Measurements from ENCODE around the gene QPCT. TPM values are rescaled to one million over a fixed set of nuclear protein-coding genes. Genes with fewer than 3 reads are reported as not detected.

QPCT gene
- total and polyA plus RNA-seq, 2 experiments from 2014 or later, result 37.5 to 48.5 TPM

DNA sequence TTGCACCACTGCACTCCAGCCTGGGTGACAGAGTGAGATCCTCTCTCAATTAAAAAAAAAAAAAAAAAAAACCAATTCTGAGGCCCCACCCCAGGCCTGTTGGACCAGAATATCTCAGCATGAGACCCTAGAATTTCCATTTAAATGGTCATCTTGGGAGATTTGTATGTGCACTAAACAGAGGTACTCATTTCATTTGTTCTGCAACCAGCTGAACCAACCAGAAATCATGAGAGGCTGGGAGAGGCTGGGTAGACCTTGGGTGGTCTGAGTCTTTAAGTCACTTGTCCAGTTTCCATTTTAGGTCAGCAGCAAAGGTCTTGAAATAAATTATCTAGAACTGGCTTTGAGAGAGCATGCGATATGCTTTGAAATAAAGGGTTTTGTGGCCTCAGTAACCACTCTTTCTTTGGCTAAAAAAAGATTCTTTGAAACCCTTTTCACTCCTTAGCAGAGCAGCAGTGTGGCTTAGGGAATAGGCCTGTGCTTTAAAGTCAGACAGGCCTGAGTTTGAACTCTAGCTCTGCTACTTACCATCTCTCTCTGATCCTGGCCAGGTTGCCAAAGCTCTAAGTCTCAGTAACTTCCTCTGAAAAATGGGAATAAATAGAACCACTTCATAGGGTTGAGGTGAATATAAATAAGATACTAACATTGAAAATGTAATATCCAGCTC lies 52.6 kb downstream of the QPCT start:
- H3K79me2 ChIP-seq (ENCODE audit: insufficient read depth), result no peaks in the 10 kb centered on the region
- H3F3A ChIP-seq (ENCODE audit: insufficient read depth), result no peaks in the 10 kb centered on the region
- H3K9me2 ChIP-seq (ENCODE audit: insufficient read depth), result no peaks in the 10 kb centered on the region
- H3K4me3 ChIP-seq, result no peak overlapping the region
- TF ChIP-seq EZH2 (IDR thresholded peaks at IDR 0.05; ENCODE audit: insufficient read depth, poor library complexity, severe bottlenecking) (no peak), EZH2phosphoT487 (IDR thresholded peaks at IDR 0.05; ENCODE audit: insufficient read depth, low read depth) (no peak)
- 93 to 100% methylated on average over 1 of the region's 1 CpG for WGBS, 2 experiments (ENCODE audit: low coverage in 1 of 2, low lambda C conversion rate in 2 of 2, missing lambda C conversion rate in 2 of 2)
- no peak overlapping the region for H2AFZ ChIP-seq
- in situ Hi-C loops (cut with MboI), result loop anchor here (5.0 to 25.0 kb wide), 2 partner anchors 480 to 865 kb away; no protein-coding TSS in a partner anchor
- no peaks in the 10 kb centered on the region for H4K20me1 ChIP-seq (ENCODE audit: insufficient read depth)
- H3K9me3 ChIP-seq (ENCODE audit: low read depth), result no peaks in the 10 kb centered on the region
- no peak for DNase-seq
- H3K4me1 ChIP-seq (ENCODE audit: insufficient read depth), result peaks cover 4% of the 10 kb centered on the region; the same call in 1 of the 2 replicates
- H3K9ac ChIP-seq, result no peak overlapping the region
- no peaks in the 10 kb centered on the region for H3K27me3 ChIP-seq (replicated peaks; ENCODE audit: insufficient read depth)
- no peak overlapping the region for H3K4me2 ChIP-seq (ENCODE audit: unreplicated experiment)
- no peaks in the 10 kb centered on the region for H3K36me3 ChIP-seq (ENCODE audit: low read depth)
- no peak overlapping the region for H3K27ac ChIP-seq

DNA sequence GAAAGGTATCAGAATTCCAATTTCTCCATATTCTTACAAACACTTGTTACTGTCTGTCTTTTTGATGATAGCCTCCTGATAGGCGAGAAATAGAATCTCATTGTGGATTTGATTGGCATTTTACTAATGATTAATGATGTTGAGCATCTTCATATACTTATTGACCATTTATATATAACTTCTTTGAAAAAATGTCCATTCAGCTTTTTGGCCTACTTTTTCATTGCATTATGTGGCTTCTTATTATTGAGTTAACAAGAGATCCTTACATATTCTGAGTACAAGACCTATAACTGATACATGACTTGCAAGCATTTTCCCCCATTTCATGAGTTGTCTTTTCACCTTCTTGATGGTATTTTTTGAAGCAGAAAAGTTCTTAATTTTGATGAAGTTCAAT lies 54.6 kb downstream of the QPCT start:
- 97 to 100% methylated on average over 1 of the region's 1 CpG for WGBS, 2 experiments (ENCODE audit: low coverage in 1 of 2, low lambda C conversion rate in 2 of 2, missing lambda C conversion rate in 2 of 2)
- Histone ChIP-seq H4K20me1 (ENCODE audit: insufficient read depth) (no peaks in the 10 kb centered on the region), H3K79me2 (ENCODE audit: insufficient read depth) (no peaks in the 10 kb centered on the region), H3K27ac (no peak overlapping the region), H2AFZ (no peak overlapping the region), H3K4me2 (ENCODE audit: unreplicated experiment) (no peak overlapping the region), H3F3A (ENCODE audit: insufficient read depth) (no peaks in the 10 kb centered on the region), H3K27me3 (replicated peaks; ENCODE audit: insufficient read depth) (no peaks in the 10 kb centered on the region), H3K4me3 (no peak overlapping the region), H3K36me3 (ENCODE audit: low read depth) (no peaks in the 10 kb centered on the region), H3K9ac (no peak overlapping the region), H3K4me1 (ENCODE audit: insufficient read depth) (peaks cover 4% of the 10 kb centered on the region; the same call in 1 of the 2 replicates), H3K9me3 (ENCODE audit: low read depth) (no peaks in the 10 kb centered on the region), H3K9me2 (ENCODE audit: insufficient read depth) (no peaks in the 10 kb centered on the region)
- in situ Hi-C loops (cut with MboI), result loop anchor here (5.0 to 25.0 kb wide), 2 partner anchors 478 to 863 kb away; no protein-coding TSS in a partner anchor
- TF ChIP-seq EZH2 (IDR thresholded peaks at IDR 0.05; ENCODE audit: insufficient read depth, poor library complexity, severe bottlenecking), result no peak
- no peak for TF ChIP-seq EZH2phosphoT487 (IDR thresholded peaks at IDR 0.05; ENCODE audit: insufficient read depth, low read depth)
- DNase-seq, result no peak

DNA sequence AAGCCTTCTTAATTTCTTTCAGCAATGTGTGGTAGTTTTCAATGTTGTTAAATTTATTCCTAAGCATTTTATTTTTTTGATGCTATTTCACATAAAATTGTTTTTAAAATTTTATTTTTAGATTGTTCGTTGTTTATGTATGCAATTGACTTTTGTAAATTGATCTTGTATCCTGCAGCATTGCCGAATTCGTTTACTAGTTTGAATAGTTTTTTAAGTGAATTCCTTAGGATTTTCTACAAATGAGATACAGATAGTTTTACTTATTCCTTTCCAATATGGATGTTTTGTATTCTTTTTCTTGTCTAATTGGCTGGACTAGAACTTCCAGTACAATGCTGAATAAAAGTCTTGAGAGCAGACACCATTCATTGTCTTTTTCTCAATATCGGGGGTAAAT lies 55.6 kb downstream of the QPCT start:
- H3K36me3 ChIP-seq (ENCODE audit: low read depth), result no peaks in the 10 kb centered on the region
- no peaks in the 10 kb centered on the region for H3K27me3 ChIP-seq (replicated peaks; ENCODE audit: insufficient read depth)
- no peaks in the 10 kb centered on the region for H3K79me2 ChIP-seq (ENCODE audit: insufficient read depth)
- H3K9me2 ChIP-seq (ENCODE audit: insufficient read depth), result no peaks in the 10 kb centered on the region
- peaks cover 4% of the 10 kb centered on the region; the same call in 1 of the 2 replicates for H3K4me1 ChIP-seq (ENCODE audit: insufficient read depth)
- 90 to 93% methylated on average over 4 of the region's 4 CpGs for WGBS, 2 experiments (ENCODE audit: low coverage in 1 of 2, low lambda C conversion rate in 2 of 2, missing lambda C conversion rate in 2 of 2)
- in situ Hi-C loops (cut with MboI), result loop anchor here (25.0 kb wide), 1 partner anchor 437 kb away; no protein-coding TSS in a partner anchor
- H3K27ac ChIP-seq, result no peak overlapping the region
- no peaks in the 10 kb centered on the region for H3F3A ChIP-seq (ENCODE audit: insufficient read depth)
- no peak for DNase-seq
- H3K4me2 ChIP-seq (ENCODE audit: unreplicated experiment), result no peak overlapping the region
- no peak overlapping the region for H2AFZ ChIP-seq
- H3K9me3 ChIP-seq (ENCODE audit: low read depth), result no peaks in the 10 kb centered on the region
- H4K20me1 ChIP-seq (ENCODE audit: insufficient read depth), result no peaks in the 10 kb centered on the region
- no peak overlapping the region for H3K4me3 ChIP-seq
- TF ChIP-seq EZH2 (IDR thresholded peaks at IDR 0.05; ENCODE audit: insufficient read depth, poor library complexity, severe bottlenecking), result no peak
- TF ChIP-seq EZH2phosphoT487 (IDR thresholded peaks at IDR 0.05; ENCODE audit: insufficient read depth, low read depth), result no peak
- H3K9ac ChIP-seq, result no peak overlapping the region

DNA sequence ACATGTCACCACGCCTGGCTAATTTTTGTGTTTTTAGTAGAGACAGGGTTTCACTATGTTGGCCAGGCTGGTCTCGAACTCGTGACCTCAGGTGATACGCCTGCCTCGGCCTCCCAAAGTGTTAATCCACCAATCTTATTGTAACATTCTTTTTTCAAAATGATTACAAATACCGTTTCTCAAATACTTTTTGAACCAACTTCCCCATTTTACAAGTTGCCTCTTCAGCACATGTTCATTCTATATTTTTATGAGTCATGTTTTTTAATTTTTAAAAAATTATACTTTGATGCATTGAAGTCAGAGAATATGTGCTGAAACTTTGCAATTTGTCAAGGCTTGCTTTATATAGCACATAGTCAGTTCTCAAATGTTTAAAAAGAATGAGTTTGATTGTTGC lies 58.2 kb downstream of the QPCT start:
- H3K36me3 ChIP-seq (ENCODE audit: low read depth), result no peaks in the 10 kb centered on the region
- in situ Hi-C loops (cut with MboI), result loop anchor here (25.0 kb wide), 1 partner anchor 435 kb away; no protein-coding TSS in a partner anchor
- no peaks in the 10 kb centered on the region for H3K27me3 ChIP-seq (replicated peaks; ENCODE audit: insufficient read depth)
- no peaks in the 10 kb centered on the region for H3F3A ChIP-seq (ENCODE audit: insufficient read depth)
- no peaks in the 10 kb centered on the region for H3K4me1 ChIP-seq (ENCODE audit: insufficient read depth)
- H3K9me2 ChIP-seq (ENCODE audit: insufficient read depth), result no peaks in the 10 kb centered on the region
- no peak overlapping the region for H3K27ac ChIP-seq
- no peak for DNase-seq
- H3K4me3 ChIP-seq, result no peak overlapping the region
- no peak for TF ChIP-seq EZH2 (IDR thresholded peaks at IDR 0.05; ENCODE audit: insufficient read depth, poor library complexity, severe bottlenecking)
- TF ChIP-seq EZH2phosphoT487 (IDR thresholded peaks at IDR 0.05; ENCODE audit: insufficient read depth, low read depth), result no peak
- no peaks in the 10 kb centered on the region for H3K79me2 ChIP-seq (ENCODE audit: insufficient read depth)
- no peaks in the 10 kb centered on the region for H4K20me1 ChIP-seq (ENCODE audit: insufficient read depth)
- H3K9ac ChIP-seq, result no peak overlapping the region
- H3K9me3 ChIP-seq (ENCODE audit: low read depth), result no peaks in the 10 kb centered on the region
- 90 to 93% methylated on average over 6 of the region's 6 CpGs for WGBS, 2 experiments (ENCODE audit: low coverage in 1 of 2, low lambda C conversion rate in 2 of 2, missing lambda C conversion rate in 2 of 2)
- H3K4me2 ChIP-seq (ENCODE audit: unreplicated experiment), result no peak overlapping the region
- no peak overlapping the region for H2AFZ ChIP-seq

Data from GM23248 (cell line).